Measurements from ENCODE around the gene ODF2. TPM values are rescaled to one million over a fixed set of nuclear protein-coding genes. Genes with fewer than 3 reads are reported as not detected.
"Not testable (repeated sequence)": the region's sequence is repeated elsewhere in the genome, so short reads cannot be mapped to it uniquely, and the experiment has no call there.

Gene ODF2
- total and polyA plus RNA-seq, 5 donors: 9.6 to 15.4 (median 14.4) TPM

- intact Hi-C loops (cut with DNase I): no loop called here
- Histone ChIP-seq H3K27me3 (ENCODE audit: control insufficient read depth, insufficient read depth) (no peaks in the 10 kb centered on the region), H3K27ac (ENCODE audit: low read length) (no peak overlapping the region), H3K4me3 (ENCODE audit: low read length) (no peak overlapping the region), H3K9me3 (ENCODE audit: control insufficient read depth, low read length) (no peaks in the 10 kb centered on the region), H3K4me1 (ENCODE audit: control insufficient read depth, insufficient read depth, low read length) (no peaks in the 10 kb centered on the region)
- WGBS: 94% methylated on average over 15 of the region's 15 CpGs
- DNase-seq (peak in 1 of 3 donors; percentile 39), ATAC-seq (no peak)
Observed at GRCh38 chr9:128424268-128424780, 31.5 kb upstream of the ODF2 start.

GRCh38 chr9:128428644-128429512 is 26.9 kb upstream of the ODF2 start:
- peak in 1 of 2 donors; percentile 24 for ATAC-seq
- H3K27ac ChIP-seq (ENCODE audit: low read length): no peak overlapping the region
- no peaks in the 10 kb centered on the region for H3K27me3 ChIP-seq (ENCODE audit: control insufficient read depth, insufficient read depth)
- WGBS: 64% methylated on average over 22 of the region's 22 CpGs
- H3K4me1 ChIP-seq (ENCODE audit: control insufficient read depth, insufficient read depth, low read length): no peaks in the 10 kb centered on the region
- H3K9me3 ChIP-seq (ENCODE audit: control insufficient read depth, low read length): no peaks in the 10 kb centered on the region
- intact Hi-C loops (cut with DNase I): no loop called here
- no peak overlapping the region for H3K4me3 ChIP-seq (ENCODE audit: low read length)
- no peak for DNase-seq

GRCh38 chr9:128429513-128430086 is 26.2 kb upstream of the ODF2 start:
- WGBS: 90% methylated on average over 13 of the region's 13 CpGs
- H3K27ac ChIP-seq (ENCODE audit: low read length): no peak overlapping the region
- H3K9me3 ChIP-seq (ENCODE audit: control insufficient read depth, low read length): no peaks in the 10 kb centered on the region
- H3K27me3 ChIP-seq (ENCODE audit: control insufficient read depth, insufficient read depth): no peaks in the 10 kb centered on the region
- H3K4me1 ChIP-seq (ENCODE audit: control insufficient read depth, insufficient read depth, low read length): no peaks in the 10 kb centered on the region
- ATAC-seq (no peak), DNase-seq (no peak)
- intact Hi-C loops (cut with DNase I): loop anchor here in 1 of 4 donors (10.0 kb wide), 1 partner anchor 135 kb away; no protein-coding TSS in a partner anchor
- H3K4me3 ChIP-seq (ENCODE audit: low read length): no peak overlapping the region

GRCh38 chr9:128431207-128431606 is 24.6 kb upstream of the ODF2 start:
- no peaks in the 10 kb centered on the region for H3K27me3 ChIP-seq (ENCODE audit: control insufficient read depth, insufficient read depth)
- H3K4me1 ChIP-seq (ENCODE audit: control insufficient read depth, insufficient read depth, low read length): no peaks in the 10 kb centered on the region
- H3K27ac ChIP-seq (ENCODE audit: low read length): no peak overlapping the region
- no peaks in the 10 kb centered on the region for H3K9me3 ChIP-seq (ENCODE audit: control insufficient read depth, low read length)
- 91% methylated on average over 8 of the region's 8 CpGs for WGBS
- DNase-seq: no peak
- H3K4me3 ChIP-seq (ENCODE audit: low read length): no peak overlapping the region
- ATAC-seq: no peak
- intact Hi-C loops (cut with DNase I): loop anchor here in 1 of 4 donors (10.0 kb wide), 1 partner anchor 134 kb away; no protein-coding TSS in a partner anchor

GRCh38 chr9:128434340-128434739 is 21.5 kb upstream of the ODF2 start:
- Histone ChIP-seq H3K4me1 (ENCODE audit: control insufficient read depth, insufficient read depth, low read length) (no peaks in the 10 kb centered on the region), H3K4me3 (ENCODE audit: low read length) (no peak overlapping the region), H3K9me3 (ENCODE audit: control insufficient read depth, low read length) (no peaks in the 10 kb centered on the region), H3K27ac (ENCODE audit: low read length) (no peak overlapping the region), H3K27me3 (ENCODE audit: control insufficient read depth, insufficient read depth) (no peaks in the 10 kb centered on the region)
- ATAC-seq (no peak), DNase-seq (peak in 2 of 3 donors; percentile 30 to 48)
- 93% methylated on average over 17 of the region's 17 CpGs for WGBS
- intact Hi-C loops (cut with DNase I): loop anchor here in 1 of 4 donors (10.0 kb wide), 1 partner anchor 130 kb away; no protein-coding TSS in a partner anchor

- Histone ChIP-seq H3K9me3 (ENCODE audit: control insufficient read depth, low read length) (no peaks in the 10 kb centered on the region), H3K27ac (ENCODE audit: low read length) (no peak overlapping the region), H3K27me3 (ENCODE audit: control insufficient read depth, insufficient read depth) (no peaks in the 10 kb centered on the region), H3K4me3 (ENCODE audit: low read length) (no peak overlapping the region), H3K4me1 (ENCODE audit: control insufficient read depth, insufficient read depth, low read length) (no peaks in the 10 kb centered on the region)
- intact Hi-C loops (cut with DNase I): loop anchor here in 1 of 4 donors (10.0 kb wide), 1 partner anchor 129 kb away; no protein-coding TSS in a partner anchor
- DNase-seq (peak in 2 of 3 donors; percentile 9 to 41), ATAC-seq (no peak)
- 92% methylated on average over 18 of the region's 18 CpGs for WGBS
Observed at GRCh38 chr9:128435611-128436010, 20.2 kb upstream of the ODF2 start.

GRCh38 chr9:128438343-128439109 is 17.3 kb upstream of the ODF2 start:
- Histone ChIP-seq H3K4me3 (ENCODE audit: low read length) (no peak overlapping the region), H3K9me3 (ENCODE audit: control insufficient read depth, low read length) (no peaks in the 10 kb centered on the region), H3K27ac (ENCODE audit: low read length) (no peak overlapping the region), H3K27me3 (ENCODE audit: control insufficient read depth, insufficient read depth) (no peaks in the 10 kb centered on the region), H3K4me1 (ENCODE audit: control insufficient read depth, insufficient read depth, low read length) (no peaks in the 10 kb centered on the region)
- intact Hi-C loops (cut with DNase I): loop anchor here in 1 of 4 donors (10.0 kb wide), 1 partner anchor 126 kb away; no protein-coding TSS in a partner anchor
- peak; percentile 91 to 95 (median 95) for DNase-seq
- 32% methylated on average over 12 of the region's 12 CpGs for WGBS
- peak; percentile 90 to 91 for ATAC-seq

- DNase-seq (no peak), ATAC-seq (no peak)
- intact Hi-C loops (cut with DNase I): loop anchor here in 1 of 4 donors (10.0 kb wide), 1 partner anchor 126 kb away; no protein-coding TSS in a partner anchor
- Histone ChIP-seq H3K27ac (ENCODE audit: low read length) (no peak overlapping the region), H3K4me3 (ENCODE audit: low read length) (no peak overlapping the region), H3K9me3 (ENCODE audit: control insufficient read depth, low read length) (no peaks in the 10 kb centered on the region), H3K27me3 (ENCODE audit: control insufficient read depth, insufficient read depth) (no peaks in the 10 kb centered on the region), H3K4me1 (ENCODE audit: control insufficient read depth, insufficient read depth, low read length) (no peaks in the 10 kb centered on the region)
- WGBS: 82% methylated on average over 7 of the region's 7 CpGs
Observed at GRCh38 chr9:128439273-128439672, 16.5 kb upstream of the ODF2 start.

- no peaks in the 10 kb centered on the region for H3K27me3 ChIP-seq (ENCODE audit: control insufficient read depth, insufficient read depth)
- intact Hi-C loops (cut with DNase I): no loop called here
- H3K9me3 ChIP-seq (ENCODE audit: control insufficient read depth, low read length): no peaks in the 10 kb centered on the region
- H3K4me3 ChIP-seq (ENCODE audit: low read length): no peak overlapping the region
- H3K4me1 ChIP-seq (ENCODE audit: control insufficient read depth, insufficient read depth, low read length): no peaks in the 10 kb centered on the region
- H3K27ac ChIP-seq (ENCODE audit: low read length): no peak overlapping the region
- ATAC-seq (no peak), DNase-seq (no peak)
- 35% methylated on average over 6 of the region's 6 CpGs for WGBS
Observed at GRCh38 chr9:128442150-128442549, 13.7 kb upstream of the ODF2 start.

- ATAC-seq, DNase-seq: not testable (repeated sequence)
Observed at GRCh38 chr9:128446505-128446904, 9.3 kb upstream of the ODF2 start.

More at GRCh38 chr9:128446505-128446904, 9.3 kb upstream of the ODF2 start:
- H3K9me3 ChIP-seq (ENCODE audit: control insufficient read depth, low read length); H3K27me3 ChIP-seq (ENCODE audit: control insufficient read depth, insufficient read depth); intact Hi-C loops (cut with DNase I); H3K27ac ChIP-seq (ENCODE audit: low read length); H3K4me1 ChIP-seq (ENCODE audit: control insufficient read depth, insufficient read depth, low read length); H3K4me3 ChIP-seq (ENCODE audit: low read length): not testable (repeated sequence)
- WGBS: 91% methylated on average over 5 of the region's 5 CpGs
